Neural cell (in vitro differentiated cells): Measurements from ENCODE around the gene TENM3.

Experiments used
- EP300 ChIP-seq: fragments of 450-650 bp; conservative IDR thresholded peaks from 2 replicates; pipeline ENCODE4 v1.6.1; 2014; ENCODE audit warnings: antibody characterized with exemption, mild to moderate bottlenecking, moderate library complexity; ENCODE audit not compliant: poor library complexity, severe bottlenecking
- EZH2 ChIP-seq: fragments of 200-600, 300-800 bp; shearing (Covaris generic), sonication (generic); IDR thresholded peaks from 2 replicates; pipeline ENCODE4 v1.6.1; 2014; ENCODE audit warnings: antibody characterized with exemption, low read length, borderline replicate concordance, mild to moderate bottlenecking; ENCODE audit not compliant: insufficient read depth, poor library complexity, severe bottlenecking
- POLR2AphosphoS5 ChIP-seq: IDR thresholded peaks from 2 replicates; pipeline ENCODE4 v1.6.1; 2012
- SMC3 ChIP-seq: fragments of 450-650 bp; conservative IDR thresholded peaks from 2 replicates; pipeline ENCODE4 v1.6.1; 2014; ENCODE audit warnings: antibody characterized with exemption, mild to moderate bottlenecking, moderate library complexity; ENCODE audit not compliant: poor library complexity
- TAF1 ChIP-seq: IDR thresholded peaks from 2 replicates; pipeline ENCODE4 v1.6.1; 2012; ENCODE audit warnings: low read depth
- TF ChIP-seq, protein P1 (sequence below): fragments of 450-650 bp; IDR thresholded peaks from 2 replicates; pipeline ENCODE4 v1.5.1; 2014; ENCODE audit warnings: antibody characterized with exemption, mild to moderate bottlenecking, moderate library complexity; ENCODE audit not compliant: poor library complexity, severe bottlenecking

DNA sequence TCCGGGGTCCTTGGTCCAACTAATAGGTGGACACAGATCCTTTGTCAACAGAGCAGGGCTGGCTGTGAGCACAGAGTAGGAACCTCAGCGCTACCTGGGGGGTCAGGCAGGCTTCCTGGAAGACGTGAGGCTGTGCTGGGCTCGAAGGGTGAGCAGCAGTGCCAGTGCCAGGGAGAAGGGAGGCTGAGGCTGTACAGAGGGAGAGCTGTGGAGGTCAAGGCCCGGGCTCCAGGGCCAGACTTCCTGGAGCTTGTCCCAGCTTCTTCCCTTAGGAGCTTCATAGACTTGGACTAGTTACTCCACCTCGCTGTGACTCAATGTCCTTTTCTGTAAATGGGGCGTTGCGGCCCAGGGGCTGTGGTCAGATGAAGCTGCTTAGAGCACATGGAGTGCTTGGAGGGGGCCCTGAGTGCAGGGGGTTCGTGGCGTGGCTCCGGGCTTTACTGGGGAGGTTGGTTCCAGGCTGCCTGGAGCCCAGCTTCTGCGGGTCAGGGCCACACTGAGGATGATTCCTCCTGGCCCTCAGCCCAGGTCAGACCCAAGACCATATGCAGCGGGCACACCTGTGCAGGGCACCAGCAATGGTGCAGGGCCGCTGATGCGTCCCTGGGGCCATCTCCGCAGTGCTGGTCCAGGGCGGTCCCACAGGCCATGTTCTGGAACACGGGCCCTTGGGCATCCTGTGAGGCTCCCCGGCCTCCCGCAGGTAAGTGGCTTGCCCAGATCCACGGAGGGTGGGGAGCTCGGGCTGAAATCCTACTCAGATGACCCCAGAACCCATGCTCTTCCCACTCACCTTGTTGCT, 575.9 kb downstream of the TENM3 start:
- TF ChIP-seq, protein P1, sequence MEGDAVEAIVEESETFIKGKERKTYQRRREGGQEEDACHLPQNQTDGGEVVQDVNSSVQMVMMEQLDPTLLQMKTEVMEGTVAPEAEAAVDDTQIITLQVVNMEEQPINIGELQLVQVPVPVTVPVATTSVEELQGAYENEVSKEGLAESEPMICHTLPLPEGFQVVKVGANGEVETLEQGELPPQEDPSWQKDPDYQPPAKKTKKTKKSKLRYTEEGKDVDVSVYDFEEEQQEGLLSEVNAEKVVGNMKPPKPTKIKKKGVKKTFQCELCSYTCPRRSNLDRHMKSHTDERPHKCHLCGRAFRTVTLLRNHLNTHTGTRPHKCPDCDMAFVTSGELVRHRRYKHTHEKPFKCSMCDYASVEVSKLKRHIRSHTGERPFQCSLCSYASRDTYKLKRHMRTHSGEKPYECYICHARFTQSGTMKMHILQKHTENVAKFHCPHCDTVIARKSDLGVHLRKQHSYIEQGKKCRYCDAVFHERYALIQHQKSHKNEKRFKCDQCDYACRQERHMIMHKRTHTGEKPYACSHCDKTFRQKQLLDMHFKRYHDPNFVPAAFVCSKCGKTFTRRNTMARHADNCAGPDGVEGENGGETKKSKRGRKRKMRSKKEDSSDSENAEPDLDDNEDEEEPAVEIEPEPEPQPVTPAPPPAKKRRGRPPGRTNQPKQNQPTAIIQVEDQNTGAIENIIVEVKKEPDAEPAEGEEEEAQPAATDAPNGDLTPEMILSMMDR = no peak
- TF ChIP-seq EP300 (no peak), TAF1 (no peak), EZH2 (no peak), POLR2AphosphoS5 (no peak), SMC3 (no peak)
